ENCODE data around the gene SLC25A13. TPM values are rescaled to one million over a fixed set of nuclear protein-coding genes. Genes with fewer than 3 reads are reported as not detected.

Gene SLC25A13
- polyA plus RNA-seq, 1 of the 3 experiments (the other 2 are of a cell fraction) = 16.0 TPM

GRCh38 chr7:96312502-96312901 lies 9.4 kb downstream of the SLC25A13 start:
- POLR2A ChIA-PET = no interaction called here

GRCh38 chr7:96311967-96312366 lies 9.9 kb downstream of the SLC25A13 start:
- Histone ChIP-seq H3K36me3 (replicated peaks in 1 of 2; ENCODE audit: control insufficient read depth in 1 of 2, insufficient read depth in 2 of 2, low read length in 1 of 2) (peaks cover 0 to 21% of the 10 kb centered on the region in 2 experiments), H3K9ac (no peak overlapping the region)
- DNase-seq = no peak

More at GRCh38 chr7:96312502-96312901, 9.4 kb downstream of the SLC25A13 start:
- Histone ChIP-seq H3K27me3 (ENCODE audit: insufficient read depth) (no peaks in the 10 kb centered on the region), H3K9me3 (no peaks in the 10 kb centered on the region), H3K9ac (no peak overlapping the region), H3F3A (replicated peaks; ENCODE audit: insufficient read depth) (no peaks in the 10 kb centered on the region), H3K79me2 (ENCODE audit: insufficient read depth) (peaks cover 74% of the 10 kb centered on the region), H2AFZ (ENCODE audit: low read depth) (no peak overlapping the region), H3K27ac (ENCODE audit: low read depth in 2 of 2, low read length in 1 of 2) (no peak overlapping the region), H3K4me1 (ENCODE audit: control insufficient read depth in 1 of 2, insufficient read depth in 2 of 2, low read depth in 1 of 2, low read length in 1 of 2) (peaks cover 0 to 3% of the 10 kb centered on the region in 2 experiments; a peak in 2 of 4 replicates), H3K4me2 (no peak overlapping the region), H3K9me2 (no peaks in the 10 kb centered on the region), H3K36me3 (replicated peaks in 1 of 2; ENCODE audit: control insufficient read depth in 1 of 2, insufficient read depth in 2 of 2, low read length in 1 of 2) (peaks cover 0 to 21% of the 10 kb centered on the region in 2 experiments), H3K4me3 (ENCODE audit: low read depth in 2 of 2, low read length in 1 of 2) (no peak overlapping the region), H4K20me1 (ENCODE audit: insufficient read depth) (peaks cover 82% of the 10 kb centered on the region)
- no peak for DNase-seq
- CTCF ChIA-PET = interaction anchor here (1.3 kb wide), 1 partner anchor 10 kb away, joined by 3 read pairs; no protein-coding TSS in a partner anchor
- TF ChIP-seq, protein P1, sequence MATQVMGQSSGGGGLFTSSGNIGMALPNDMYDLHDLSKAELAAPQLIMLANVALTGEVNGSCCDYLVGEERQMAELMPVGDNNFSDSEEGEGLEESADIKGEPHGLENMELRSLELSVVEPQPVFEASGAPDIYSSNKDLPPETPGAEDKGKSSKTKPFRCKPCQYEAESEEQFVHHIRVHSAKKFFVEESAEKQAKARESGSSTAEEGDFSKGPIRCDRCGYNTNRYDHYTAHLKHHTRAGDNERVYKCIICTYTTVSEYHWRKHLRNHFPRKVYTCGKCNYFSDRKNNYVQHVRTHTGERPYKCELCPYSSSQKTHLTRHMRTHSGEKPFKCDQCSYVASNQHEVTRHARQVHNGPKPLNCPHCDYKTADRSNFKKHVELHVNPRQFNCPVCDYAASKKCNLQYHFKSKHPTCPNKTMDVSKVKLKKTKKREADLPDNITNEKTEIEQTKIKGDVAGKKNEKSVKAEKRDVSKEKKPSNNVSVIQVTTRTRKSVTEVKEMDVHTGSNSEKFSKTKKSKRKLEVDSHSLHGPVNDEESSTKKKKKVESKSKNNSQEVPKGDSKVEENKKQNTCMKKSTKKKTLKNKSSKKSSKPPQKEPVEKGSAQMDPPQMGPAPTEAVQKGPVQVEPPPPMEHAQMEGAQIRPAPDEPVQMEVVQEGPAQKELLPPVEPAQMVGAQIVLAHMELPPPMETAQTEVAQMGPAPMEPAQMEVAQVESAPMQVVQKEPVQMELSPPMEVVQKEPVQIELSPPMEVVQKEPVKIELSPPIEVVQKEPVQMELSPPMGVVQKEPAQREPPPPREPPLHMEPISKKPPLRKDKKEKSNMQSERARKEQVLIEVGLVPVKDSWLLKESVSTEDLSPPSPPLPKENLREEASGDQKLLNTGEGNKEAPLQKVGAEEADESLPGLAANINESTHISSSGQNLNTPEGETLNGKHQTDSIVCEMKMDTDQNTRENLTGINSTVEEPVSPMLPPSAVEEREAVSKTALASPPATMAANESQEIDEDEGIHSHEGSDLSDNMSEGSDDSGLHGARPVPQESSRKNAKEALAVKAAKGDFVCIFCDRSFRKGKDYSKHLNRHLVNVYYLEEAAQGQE (IDR thresholded peaks at IDR 0.05; ENCODE audit: low read depth, low read length) = no peak
- TF ChIP-seq NFIC (IDR thresholded peaks at IDR 0.05; ENCODE audit: borderline replicate concordance) = no peak
- TF ChIP-seq RCOR1 (IDR thresholded peaks at IDR 0.05; ENCODE audit: low read length) = no peak
- TF ChIP-seq, protein P2, sequence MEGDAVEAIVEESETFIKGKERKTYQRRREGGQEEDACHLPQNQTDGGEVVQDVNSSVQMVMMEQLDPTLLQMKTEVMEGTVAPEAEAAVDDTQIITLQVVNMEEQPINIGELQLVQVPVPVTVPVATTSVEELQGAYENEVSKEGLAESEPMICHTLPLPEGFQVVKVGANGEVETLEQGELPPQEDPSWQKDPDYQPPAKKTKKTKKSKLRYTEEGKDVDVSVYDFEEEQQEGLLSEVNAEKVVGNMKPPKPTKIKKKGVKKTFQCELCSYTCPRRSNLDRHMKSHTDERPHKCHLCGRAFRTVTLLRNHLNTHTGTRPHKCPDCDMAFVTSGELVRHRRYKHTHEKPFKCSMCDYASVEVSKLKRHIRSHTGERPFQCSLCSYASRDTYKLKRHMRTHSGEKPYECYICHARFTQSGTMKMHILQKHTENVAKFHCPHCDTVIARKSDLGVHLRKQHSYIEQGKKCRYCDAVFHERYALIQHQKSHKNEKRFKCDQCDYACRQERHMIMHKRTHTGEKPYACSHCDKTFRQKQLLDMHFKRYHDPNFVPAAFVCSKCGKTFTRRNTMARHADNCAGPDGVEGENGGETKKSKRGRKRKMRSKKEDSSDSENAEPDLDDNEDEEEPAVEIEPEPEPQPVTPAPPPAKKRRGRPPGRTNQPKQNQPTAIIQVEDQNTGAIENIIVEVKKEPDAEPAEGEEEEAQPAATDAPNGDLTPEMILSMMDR (IDR thresholded peaks at IDR 0.05) = no peak
- TF ChIP-seq MXI1 (IDR thresholded peaks at IDR 0.05; ENCODE audit: low read depth, low read length) = no peak
- no peak for TF ChIP-seq SIN3A (IDR thresholded peaks at IDR 0.05; ENCODE audit: borderline replicate concordance, low read depth, low read length)
- WGBS (ENCODE audit: low lambda C conversion rate) = 91% methylated on average over 4 of the region's 4 CpGs

More at GRCh38 chr7:96311967-96312366, 9.9 kb downstream of the SLC25A13 start:
- no peak for TF ChIP-seq GABPA (IDR thresholded peaks at IDR 0.05; ENCODE audit: low read depth)
- TF ChIP-seq FOXJ3 (CRISPR knock-in tag; IDR thresholded peaks at IDR 0.05) = no peak
- H3K4me2 ChIP-seq = no peak overlapping the region
- H3K79me2 ChIP-seq (ENCODE audit: insufficient read depth) = peaks cover 71% of the 10 kb centered on the region
- no peak overlapping the region for H3K4me3 ChIP-seq (ENCODE audit: low read depth in 2 of 2, low read length in 1 of 2)
- H3K27ac ChIP-seq (ENCODE audit: low read depth in 2 of 2, low read length in 1 of 2) = no peak overlapping the region
- H3K9me3 ChIP-seq = no peaks in the 10 kb centered on the region
- 98% methylated on average over 2 of the region's 2 CpGs for WGBS (ENCODE audit: low lambda C conversion rate)
- no peaks in the 10 kb centered on the region for H3K9me2 ChIP-seq
- no peaks in the 10 kb centered on the region for H3K27me3 ChIP-seq (ENCODE audit: insufficient read depth)
- peaks cover 79% of the 10 kb centered on the region for H4K20me1 ChIP-seq (ENCODE audit: insufficient read depth)
- H3F3A ChIP-seq (replicated peaks; ENCODE audit: insufficient read depth) = no peaks in the 10 kb centered on the region
- ChIA-PET POLR2A (no interaction called here), CTCF (interaction anchor here (1.3 kb wide), 1 partner anchor 11 kb away, joined by 3 read pairs; no protein-coding TSS in a partner anchor)
- H2AFZ ChIP-seq (ENCODE audit: low read depth) = no peak overlapping the region
- H3K4me1 ChIP-seq (ENCODE audit: control insufficient read depth in 1 of 2, insufficient read depth in 2 of 2, low read depth in 1 of 2, low read length in 1 of 2) = peaks cover 0 to 3% of the 10 kb centered on the region in 2 experiments; a peak in 2 of 4 replicates
